GM21390 (cell line): ENCODE data around the gene GRAP.
A peak's percentile ranks its signal among the peaks of the same experiment; 100 is the strongest.
"Not testable (repeated sequence)": the region's sequence is repeated elsewhere in the genome, so short reads cannot be mapped to it uniquely, and the experiment has no call there.

Source experiments
- ATAC-seq: cut with Tn5 transposase; IDR thresholded peaks from one replicate; pipeline ENCODE4 v1.9.1; 2021; ENCODE audit not compliant: unreplicated experiment

The GRAP gene

GRCh38 chr17:19043032-19043431 lies 3.7 kb downstream of the GRAP start:
- not testable (repeated sequence) for ATAC-seq

- ATAC-seq = not testable (repeated sequence)
These were observed 4.4 kb downstream of the GRAP start for GRCh38 chr17:19042369-19042768.

- ATAC-seq = not testable (repeated sequence)
These were observed 4.9 kb downstream of the GRAP start for GRCh38 chr17:19041871-19042270.

GRCh38 chr17:19040350-19040749 lies 6.4 kb downstream of the GRAP start:
- not testable (repeated sequence) for ATAC-seq

- ATAC-seq = not testable (repeated sequence)
These were observed 8.0 kb downstream of the GRAP start for GRCh38 chr17:19038730-19039129.

GRCh38 chr17:19038007-19038406 lies 8.8 kb downstream of the GRAP start:
- not testable (repeated sequence) for ATAC-seq

GRCh38 chr17:19037547-19037946 lies 9.2 kb downstream of the GRAP start:
- not testable (repeated sequence) for ATAC-seq

- peak; percentile 38 for ATAC-seq
These were observed 10.6 kb downstream of the GRAP start for GRCh38 chr17:19036186-19036585.

- peak; percentile 37 for ATAC-seq
These were observed 14.3 kb downstream of the GRAP start for GRCh38 chr17:19032377-19032988.

GRCh38 chr17:19031729-19032128 lies 15.0 kb downstream of the GRAP start:
- not testable (repeated sequence) for ATAC-seq

DNA sequence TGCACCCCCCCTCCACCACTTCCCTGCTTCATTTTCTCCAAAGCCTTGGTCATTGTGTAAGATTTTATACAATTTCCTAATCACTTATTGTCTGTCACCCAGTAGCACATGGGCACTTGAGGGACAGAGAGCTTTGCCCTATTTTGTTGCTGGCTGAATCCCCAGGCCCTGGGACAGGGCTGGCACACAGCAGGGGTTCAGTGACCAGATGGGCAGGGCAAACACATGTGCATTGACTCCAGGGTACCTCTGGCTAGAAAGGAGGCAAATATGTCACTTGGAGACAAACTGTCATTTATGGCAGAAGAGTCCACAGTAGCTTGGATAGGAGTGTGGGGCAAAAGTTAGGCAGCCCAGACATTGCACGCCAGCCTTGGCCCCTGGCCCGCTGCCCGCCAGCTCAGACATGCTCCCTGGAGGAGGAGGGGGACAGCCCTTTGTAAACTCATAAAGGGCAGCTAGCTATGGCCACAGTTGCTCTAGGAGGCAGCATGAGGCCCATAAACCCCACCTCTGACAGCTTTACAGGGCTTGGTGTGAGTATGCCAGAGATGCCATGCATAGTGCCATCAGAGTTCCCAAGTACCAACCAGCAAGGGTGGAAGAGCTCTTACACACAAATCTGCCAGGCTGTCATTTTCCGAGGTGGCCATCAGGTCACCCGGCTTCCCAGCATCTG lies 15.8 kb downstream of the GRAP start:
- not testable (repeated sequence) for ATAC-seq

DNA sequence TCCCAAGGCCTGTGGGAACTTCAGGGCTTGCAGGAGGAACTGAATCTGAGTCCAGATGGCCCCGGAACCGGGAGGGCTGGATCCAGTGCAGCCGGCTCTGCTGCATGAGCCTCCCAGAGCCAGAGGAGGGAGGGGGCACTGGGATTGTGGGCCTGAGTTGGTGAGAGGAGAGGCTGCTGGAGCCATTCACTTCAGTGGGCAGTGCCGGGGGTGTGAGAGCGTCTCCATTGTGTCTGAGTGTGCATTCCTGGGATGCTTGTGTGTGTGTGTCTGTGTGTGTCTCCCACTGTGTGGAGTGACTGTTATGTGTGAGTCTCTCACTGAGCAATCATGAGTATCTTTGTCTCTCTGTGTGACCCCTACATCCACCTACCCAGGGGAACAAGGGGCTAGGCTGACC lies 17.0 kb downstream of the GRAP start:
- not testable (repeated sequence) for ATAC-seq

DNA sequence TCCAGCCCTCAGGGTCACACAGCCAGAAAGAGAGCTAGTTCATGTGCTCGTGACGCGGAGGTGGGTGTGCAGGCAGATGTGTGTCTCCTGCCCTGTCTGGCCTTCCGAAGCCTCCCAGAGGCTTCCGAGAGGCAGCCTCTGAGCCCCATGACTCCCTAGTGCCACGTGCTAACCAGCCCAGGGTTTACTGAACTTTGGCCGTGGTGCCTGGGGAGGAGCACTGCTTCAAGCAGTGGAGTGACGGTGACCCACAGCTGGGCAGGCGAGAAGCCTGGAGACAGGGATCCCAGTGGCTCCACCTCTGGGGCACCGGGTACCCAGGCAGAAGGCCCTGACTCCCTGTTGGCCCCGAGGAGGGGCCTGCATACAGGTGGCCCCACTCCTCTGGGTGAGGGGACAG lies 18.1 kb downstream of the GRAP start:
- ATAC-seq = not testable (repeated sequence)

- ATAC-seq = no peak
These were observed 22.4 kb downstream of the GRAP start for GRCh38 chr17:19024101-19025078.

GRCh38 chr17:19023209-19023999 lies 23.4 kb downstream of the GRAP start:
- no peak for ATAC-seq

GRCh38 chr17:19022747-19023146 lies 24.0 kb downstream of the GRAP start:
- no peak for ATAC-seq

DNA sequence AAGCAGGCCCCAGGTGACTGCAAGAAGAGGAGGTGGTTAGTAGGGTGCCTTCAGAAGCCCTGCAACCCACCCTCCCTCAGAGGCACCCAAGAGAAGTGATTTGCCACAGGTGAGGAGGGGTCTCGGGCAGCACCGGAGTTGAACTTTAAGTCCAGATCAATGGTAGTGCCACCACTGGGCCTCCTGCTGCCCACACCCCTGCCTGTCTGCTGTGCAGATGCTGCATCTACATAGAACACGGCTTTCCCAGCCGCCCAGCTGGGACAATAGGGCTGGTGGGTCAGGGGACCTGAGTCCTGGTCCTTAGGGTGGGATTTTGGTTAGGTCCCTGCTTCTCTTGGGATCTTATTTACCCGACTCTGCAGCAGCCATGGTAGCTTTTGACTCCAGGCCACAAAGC lies 24.6 kb downstream of the GRAP start:
- no peak for ATAC-seq

DNA sequence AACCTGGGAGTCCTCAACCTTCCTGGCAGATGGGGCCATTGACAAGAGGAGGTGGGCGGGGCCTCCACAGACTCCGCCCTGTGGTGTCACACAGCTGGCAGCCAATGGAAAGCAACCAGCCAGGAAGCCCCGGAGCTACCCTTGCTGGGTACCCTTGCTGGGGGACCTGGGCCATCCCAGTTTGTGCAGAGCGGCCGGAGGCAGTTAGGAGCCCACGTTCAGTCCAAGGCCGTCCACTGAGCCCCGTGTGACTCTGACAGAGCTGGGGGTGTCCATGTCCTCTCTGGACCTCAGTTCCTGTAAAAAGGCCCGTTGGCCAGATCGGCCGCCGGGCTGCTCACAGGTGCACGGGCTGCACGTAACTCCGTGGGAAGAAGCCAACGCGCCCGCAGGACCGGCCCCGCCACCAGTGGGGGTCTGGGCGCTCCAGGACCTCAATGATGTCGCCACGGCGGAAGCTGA lies 25.1 kb downstream of the GRAP start:
- ATAC-seq = no peak

DNA sequence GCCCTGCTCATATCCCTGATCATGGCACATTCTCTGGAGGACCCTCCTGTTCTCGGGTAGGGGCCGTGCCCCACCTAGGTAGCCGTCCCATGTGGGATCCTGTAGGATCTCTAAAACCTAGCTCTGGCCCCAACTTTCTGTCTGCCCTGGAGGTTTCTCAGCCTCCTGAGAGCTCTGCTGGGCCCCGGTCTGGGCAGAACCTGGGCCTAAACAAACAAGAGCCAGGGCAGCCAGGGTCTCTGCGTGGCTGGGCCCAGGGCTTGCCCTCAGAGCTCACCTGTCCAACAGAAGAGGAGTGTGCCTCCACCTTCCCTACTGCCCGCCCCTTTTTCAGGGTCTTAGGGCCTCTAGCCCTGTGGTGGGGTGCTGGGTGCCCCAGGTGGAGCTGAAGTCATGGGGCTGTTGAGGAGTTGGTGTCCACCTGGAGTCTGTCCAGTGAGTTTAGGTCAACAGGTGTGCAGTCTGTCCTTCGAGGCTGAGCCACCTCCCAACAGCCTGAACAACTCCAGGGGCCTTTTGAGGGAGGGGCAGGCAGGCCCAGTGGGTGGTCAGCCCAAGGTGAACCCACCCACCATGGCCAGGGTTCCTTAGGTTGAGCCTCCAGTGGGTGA lies 25.6 kb downstream of the GRAP start:
- ATAC-seq = not testable (repeated sequence)

DNA sequence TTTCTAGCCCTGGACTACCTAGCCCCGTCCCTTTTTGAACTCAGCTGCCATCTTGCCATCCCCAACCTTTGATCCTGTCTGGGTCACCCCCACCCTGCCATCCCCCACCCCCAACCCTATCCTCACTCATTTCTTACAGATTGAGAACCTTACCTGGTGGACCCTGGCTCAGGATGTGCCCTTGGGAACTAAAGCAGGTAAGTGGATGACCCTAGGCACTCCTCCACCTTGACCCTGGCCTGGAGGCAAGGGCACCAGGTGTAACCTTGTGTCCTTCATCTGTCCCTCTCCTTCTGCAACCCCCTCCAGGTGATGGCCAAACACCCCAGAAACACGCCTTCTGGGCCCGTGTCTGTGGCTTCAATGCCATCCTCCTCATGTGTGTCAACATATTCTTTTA lies 26.7 kb downstream of the GRAP start:
- no peak for ATAC-seq
